ENCODE measurements around the gene VAT1.

The VAT1 gene

DNA sequence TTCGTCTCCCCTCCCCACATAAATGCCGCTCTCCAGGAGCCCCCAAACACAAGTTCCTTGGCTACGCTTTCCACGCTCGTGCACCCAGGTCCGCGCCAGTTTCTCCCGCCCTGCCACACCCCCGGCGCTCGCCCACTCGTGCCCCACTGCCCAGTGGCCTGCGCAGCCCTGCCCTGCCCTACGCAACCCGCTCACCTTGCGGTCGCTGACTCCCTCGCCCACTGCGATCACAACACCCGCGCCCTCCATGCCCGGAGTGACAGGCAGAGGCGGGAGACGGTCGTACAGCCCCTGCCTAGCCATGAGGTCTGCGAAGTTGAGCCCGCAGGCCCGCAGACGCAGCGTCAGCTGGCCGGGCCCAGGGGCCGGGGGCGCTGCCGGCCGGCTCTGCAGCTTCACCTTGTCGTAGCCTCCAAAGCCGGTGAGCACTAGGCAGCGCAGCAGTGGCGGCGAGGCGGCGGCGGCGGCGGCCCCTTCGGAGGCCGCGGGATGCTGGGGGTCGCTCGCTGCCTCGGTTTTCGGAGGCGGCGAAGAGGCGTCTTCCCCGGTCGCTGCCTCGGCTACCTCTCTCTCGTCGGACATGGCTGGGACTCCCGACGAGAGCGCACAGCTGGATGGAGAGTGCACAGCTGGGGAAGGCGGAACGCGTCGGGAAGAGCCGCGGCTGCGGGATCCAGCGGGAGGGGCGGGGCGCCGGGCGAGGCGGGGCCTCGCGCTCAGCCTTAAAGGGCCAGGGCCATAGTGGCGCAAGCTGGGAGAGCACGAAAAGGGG, at the start of gene VAT1:
TSS of gene VAT1 (minus strand) at position 645 of the 772 bp plus-strand sequence. CDS start at position 582, 63 bp downstream.
- TF ChIP-seq, protein P1, sequence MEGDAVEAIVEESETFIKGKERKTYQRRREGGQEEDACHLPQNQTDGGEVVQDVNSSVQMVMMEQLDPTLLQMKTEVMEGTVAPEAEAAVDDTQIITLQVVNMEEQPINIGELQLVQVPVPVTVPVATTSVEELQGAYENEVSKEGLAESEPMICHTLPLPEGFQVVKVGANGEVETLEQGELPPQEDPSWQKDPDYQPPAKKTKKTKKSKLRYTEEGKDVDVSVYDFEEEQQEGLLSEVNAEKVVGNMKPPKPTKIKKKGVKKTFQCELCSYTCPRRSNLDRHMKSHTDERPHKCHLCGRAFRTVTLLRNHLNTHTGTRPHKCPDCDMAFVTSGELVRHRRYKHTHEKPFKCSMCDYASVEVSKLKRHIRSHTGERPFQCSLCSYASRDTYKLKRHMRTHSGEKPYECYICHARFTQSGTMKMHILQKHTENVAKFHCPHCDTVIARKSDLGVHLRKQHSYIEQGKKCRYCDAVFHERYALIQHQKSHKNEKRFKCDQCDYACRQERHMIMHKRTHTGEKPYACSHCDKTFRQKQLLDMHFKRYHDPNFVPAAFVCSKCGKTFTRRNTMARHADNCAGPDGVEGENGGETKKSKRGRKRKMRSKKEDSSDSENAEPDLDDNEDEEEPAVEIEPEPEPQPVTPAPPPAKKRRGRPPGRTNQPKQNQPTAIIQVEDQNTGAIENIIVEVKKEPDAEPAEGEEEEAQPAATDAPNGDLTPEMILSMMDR (IDR thresholded peaks at IDR 0.05; ENCODE audit: insufficient read depth, missing control alignments), result no peak
- DNase-seq (ENCODE audit: insufficient read length, low spot score) (peak; percentile 71), FAIRE-seq (no peak)

DNA sequence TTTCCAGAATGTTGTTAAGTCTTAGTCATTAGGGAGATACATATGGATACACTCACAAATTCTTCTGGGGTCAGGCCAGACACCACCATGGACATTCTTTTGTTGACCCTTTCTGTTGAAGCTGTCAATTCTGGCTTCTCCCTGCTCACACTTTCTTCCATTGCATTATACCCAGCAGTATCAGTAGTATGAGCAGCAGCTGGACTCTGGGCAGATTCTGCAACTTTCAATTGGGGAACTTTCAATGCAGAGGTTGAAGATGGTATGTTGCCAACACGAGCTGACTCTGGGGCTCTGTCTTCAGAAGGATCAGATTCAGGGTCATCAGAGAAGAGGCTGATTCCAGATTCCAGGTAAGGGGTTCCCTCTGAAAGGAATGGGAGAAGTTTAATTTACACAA, 48.7 kb upstream of the VAT1 start:
- no peak for FAIRE-seq
- TF ChIP-seq, protein P1 (IDR thresholded peaks at IDR 0.05; ENCODE audit: insufficient read depth, missing control alignments), result no peak
- DNase-seq (ENCODE audit: insufficient read length, low spot score), result no peak

DNA sequence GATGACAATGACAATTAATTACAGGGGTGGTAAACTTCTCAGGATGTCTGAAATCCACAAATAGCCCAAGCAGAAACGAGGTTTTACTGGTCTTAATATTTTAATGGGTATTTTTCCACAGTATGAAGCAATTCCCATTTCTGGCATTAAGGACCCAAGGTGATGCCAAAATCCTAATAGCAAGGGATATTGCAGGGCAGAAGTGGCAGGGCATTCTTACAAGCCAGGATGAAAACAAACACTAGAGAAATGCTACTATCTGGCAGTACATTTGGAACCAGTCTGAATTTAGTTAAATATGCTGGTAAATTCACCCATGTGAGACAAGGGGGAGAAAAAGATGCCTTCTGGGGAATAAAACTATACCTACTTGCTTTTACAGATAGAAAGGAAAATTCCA, 48.1 kb upstream of the VAT1 start:
- TF ChIP-seq, protein P1 (IDR thresholded peaks at IDR 0.05; ENCODE audit: insufficient read depth, missing control alignments), result no peak
- DNase-seq (ENCODE audit: insufficient read length, low spot score) (no peak), FAIRE-seq (no peak)

DNA sequence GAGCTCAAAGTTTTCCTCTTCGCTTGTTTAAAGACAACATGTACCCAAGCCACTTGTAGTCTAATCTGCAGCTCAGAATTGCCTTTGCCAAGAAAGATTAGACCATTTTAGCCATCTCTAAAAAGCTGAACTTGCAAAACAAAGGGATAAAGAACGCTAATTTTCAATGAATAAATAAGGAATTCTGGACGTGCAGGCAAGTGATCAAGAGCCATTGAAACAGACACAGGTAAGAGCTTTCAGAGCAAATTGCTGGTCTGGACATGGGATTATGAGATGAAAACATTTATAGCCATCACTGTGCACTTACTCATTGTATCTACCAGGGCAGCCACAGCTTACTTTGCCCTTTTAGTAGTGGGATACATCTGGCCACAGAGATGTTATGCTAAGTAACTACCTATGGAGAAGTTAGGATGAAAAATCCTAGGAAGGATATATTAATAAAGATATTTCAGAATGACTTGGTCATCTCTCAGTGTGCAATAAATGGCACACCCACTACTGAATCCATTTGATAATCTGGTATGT, 47.2 kb upstream of the VAT1 start:
- TF ChIP-seq, protein P1 (IDR thresholded peaks at IDR 0.05; ENCODE audit: insufficient read depth, missing control alignments), result no peak
- DNase-seq (ENCODE audit: insufficient read length, low spot score) (no peak), FAIRE-seq (no peak)

DNA sequence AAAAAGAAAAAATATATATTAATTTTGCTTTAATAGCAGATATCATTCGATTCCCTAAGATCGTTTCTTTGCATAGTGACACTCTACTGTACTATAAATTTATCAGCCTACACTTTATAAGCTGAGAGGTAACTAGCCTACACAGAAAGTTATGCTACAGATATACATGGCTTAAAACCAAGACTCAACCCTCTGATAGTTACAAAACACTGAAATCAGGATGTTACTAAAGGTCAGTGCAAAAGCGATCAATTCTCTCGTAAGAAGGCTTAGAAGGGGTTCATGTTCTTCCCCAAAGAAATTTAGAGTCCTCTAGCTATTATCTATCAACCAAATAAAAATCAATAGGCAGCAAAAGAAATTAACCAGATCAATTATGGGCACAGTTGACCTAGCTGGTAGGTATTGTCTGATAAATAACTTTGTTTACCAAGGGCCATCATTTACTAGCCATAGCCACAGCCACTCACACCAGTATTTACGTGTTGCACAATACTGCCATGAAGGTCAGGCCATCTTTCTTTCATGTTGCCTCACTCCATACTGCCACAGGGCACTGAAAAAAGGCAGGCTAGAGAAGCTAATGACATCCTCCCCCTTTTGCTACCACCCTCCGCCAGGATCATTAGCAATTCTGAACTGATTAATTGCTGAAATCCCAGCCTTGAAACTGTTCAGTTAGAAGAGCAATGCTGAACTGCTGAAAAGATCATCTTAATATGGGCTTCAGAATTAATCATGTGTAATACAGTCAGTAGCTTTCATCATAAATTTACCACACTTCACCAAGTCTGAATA, 46.6 kb upstream of the VAT1 start:
- DNase-seq (ENCODE audit: insufficient read length, low spot score), result no peak
- TF ChIP-seq, protein P1 (IDR thresholded peaks at IDR 0.05; ENCODE audit: insufficient read depth, missing control alignments), result no peak
- no peak for FAIRE-seq

DNA sequence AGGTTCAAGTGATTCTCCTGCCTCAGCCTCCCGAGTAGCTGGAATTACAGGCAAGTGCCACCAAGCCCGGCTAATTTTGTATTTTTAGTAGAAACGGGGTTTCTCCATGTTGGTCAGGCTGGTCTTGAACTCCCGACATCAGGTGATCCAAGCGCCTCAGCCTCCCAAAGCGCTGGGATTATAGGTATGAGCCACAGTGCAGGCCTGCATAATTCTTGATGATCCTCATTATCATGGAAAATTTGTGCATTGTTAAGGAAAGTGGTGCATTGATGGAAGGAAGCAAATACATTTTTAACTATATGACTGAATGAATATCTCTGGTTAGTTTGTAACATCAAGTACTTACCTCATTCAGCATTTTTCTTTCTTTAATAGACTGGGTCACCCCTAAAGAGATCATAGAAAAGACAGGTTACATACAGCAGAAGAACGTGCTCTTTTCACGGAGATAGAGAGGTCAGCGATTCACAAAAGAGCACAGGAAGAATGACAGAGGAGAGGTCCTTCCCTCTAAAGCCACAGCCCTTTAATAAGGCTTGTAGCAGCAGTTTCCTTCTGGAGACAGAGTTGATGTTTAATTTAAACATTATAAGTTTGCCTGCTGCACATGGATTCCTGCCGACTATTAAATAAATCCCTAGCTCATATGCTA, 40.9 kb upstream of the VAT1 start:
- FAIRE-seq (no peak), DNase-seq (ENCODE audit: insufficient read length, low spot score) (no peak)
- TF ChIP-seq, protein P1 (IDR thresholded peaks at IDR 0.05; ENCODE audit: insufficient read depth, missing control alignments), result no peak

Data from D721Med (cell line).